OCI-LY1 (cell line): ENCODE measurements around the gene PPP1R18.

ENCODE experiments used
- CTCF ChIP-seq: fragments of 200-600 bp; sonication (generic), shearing (Covaris generic); IDR thresholded peaks from 2 replicates; pipeline ENCODE4 v1.5.1; 2017; ENCODE audit warnings: mild to moderate bottlenecking, antibody characterized with exemption, low read length, moderate library complexity, mixed read lengths
- EZH2 ChIP-seq: fragments of 200-600 bp; sonication (generic), shearing (Covaris generic); IDR thresholded peaks from 2 replicates; pipeline ENCODE4 v1.8.0; 2017; ENCODE audit warnings: borderline replicate concordance, mixed run types, mild to moderate bottlenecking, antibody characterized with exemption, low read length, moderate library complexity, mixed read lengths

- no peak for TF ChIP-seq CTCF
- no peak for TF ChIP-seq EZH2
Measured at GRCh38 chr6:30647242-30648116, 39.0 kb downstream of the PPP1R18 start.
